Spinal cord (tissue), 10 donors: ENCODE results near the gene KRT33A. TPM values are rescaled to one million over a fixed set of nuclear protein-coding genes. Genes with fewer than 3 reads are reported as not detected.
"Not testable (repeated sequence)": the region's sequence is repeated elsewhere in the genome, so short reads cannot be mapped to it uniquely, and the experiment has no call there.

Experiments used
- DNase-seq, 6 donors: peaks; one replicate each; pipeline versions ENCODE4 v3.0.0 to v3.0.0-alpha.2; 2013 to 2015; ENCODE audit warnings: low spot score in 6 of 6, low read depth in 4 of 6
- H3K27ac ChIP-seq: one replicate; pipeline ENCODE4 v1.5.1; 2013; ENCODE audit warnings: low read depth, low read length, control low read depth
- H3K27me3 ChIP-seq: one replicate; pipeline ENCODE4 v1.6.1; 2013; ENCODE audit warnings: low read length; ENCODE audit not compliant: control insufficient read depth, insufficient read depth
- H3K36me3 ChIP-seq: one replicate; pipeline ENCODE4 v1.6.1; 2013; ENCODE audit warnings: low read length; ENCODE audit not compliant: control insufficient read depth, insufficient read depth
- H3K4me1 ChIP-seq: one replicate; pipeline ENCODE4 v1.6.1; 2013; ENCODE audit warnings: low read length; ENCODE audit not compliant: control insufficient read depth, insufficient read depth
- H3K4me3 ChIP-seq: one replicate; pipeline ENCODE4 v1.5.1; 2013; ENCODE audit warnings: low read depth, low read length, control low read depth
- H3K9me3 ChIP-seq: one replicate; pipeline ENCODE4 v1.6.1; 2013; ENCODE audit warnings: low read length; ENCODE audit not compliant: control insufficient read depth, insufficient read depth
- whole genome bisulfite sequencing: methylation state at CpG from one replicate; pipeline ENCODE4 v1.1.5; 2013; ENCODE audit warnings: missing lambda C conversion rate; ENCODE audit not compliant: insufficient coverage; 5-methylcytosine and 5-hydroxymethylcytosine counted together
- polyA plus RNA-seq, 2 donors: library from polyadenylated mRNA; unstranded; fragments of 120-200 nt; gene quantifications; one replicate each; pipeline ENCODE4 v1.2.1, GENCODE V29; 2013; ENCODE audit not compliant: insufficient read length in 2 of 2
- total RNA-seq, 2 donors: library from RNA; depleted of rRNA in 1 of 2; stranded (reverse); fragments of 120-200 nt in 1 of 2; fragments of >200 nt in 1 of 2; gene quantifications; one replicate each; pipeline versions ENCODE4 v1.2.3 to v1.2.4, GENCODE V29; 2013 to 2014
- donor health status: healthy.

Gene KRT33A
- total and polyA plus RNA-seq, 4 donors = not detected

DNA sequence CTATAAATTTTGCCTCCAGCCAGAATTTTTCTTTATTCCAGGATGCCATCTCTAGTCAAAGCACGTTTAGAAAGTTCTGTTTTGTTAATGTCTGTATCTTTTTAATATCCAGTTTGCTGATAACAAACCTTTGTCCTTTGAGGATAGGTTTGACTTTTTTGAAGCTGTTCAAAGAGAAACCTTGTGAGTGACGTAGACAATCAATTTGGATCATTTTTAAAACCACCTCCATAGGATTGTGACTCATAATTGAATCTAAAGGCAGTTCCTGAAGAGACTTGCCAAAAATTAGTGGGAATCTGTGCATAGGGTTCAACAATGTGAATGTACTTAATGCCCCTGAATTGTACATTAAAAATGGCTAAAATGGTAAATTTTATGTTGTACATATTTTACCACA, 40.9 kb upstream of the KRT33A start:
- H3K27me3 ChIP-seq = no peaks in the 10 kb centered on the region
- no peak overlapping the region for H3K4me3 ChIP-seq
- no peaks in the 10 kb centered on the region for H3K36me3 ChIP-seq
- no peak overlapping the region for H3K27ac ChIP-seq
- H3K9me3 ChIP-seq = no peaks in the 10 kb centered on the region
- no peaks in the 10 kb centered on the region for H3K4me1 ChIP-seq
- no CpG with 5 or more reads among the region's 2 CpGs for WGBS
- DNase-seq = no peak

DNA sequence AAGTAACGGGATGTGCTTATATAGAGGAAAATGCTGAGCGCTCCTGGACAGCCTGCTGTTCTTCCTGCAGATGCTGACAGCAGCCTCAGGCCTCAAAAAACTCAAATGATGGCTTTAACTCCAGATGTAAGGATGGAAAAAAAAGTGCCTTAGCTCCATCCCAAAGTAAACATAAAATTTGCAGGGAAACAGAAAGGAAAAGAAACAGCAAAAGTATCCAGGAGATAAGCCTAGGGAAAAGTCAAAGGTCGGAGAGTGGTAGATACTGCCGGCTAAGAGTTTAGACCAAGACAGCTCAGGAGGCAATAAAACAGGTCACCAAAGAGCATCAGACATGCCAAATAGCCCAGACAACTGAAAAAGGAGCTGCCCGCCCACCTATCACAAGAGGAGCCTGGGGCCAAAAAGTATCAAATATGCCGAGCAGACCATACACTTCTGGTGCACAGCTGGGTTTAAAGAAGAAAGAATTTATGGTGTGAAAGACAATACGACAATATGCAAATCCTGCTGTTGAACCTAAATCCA, 39.8 kb upstream of the KRT33A start:
- H3K36me3 ChIP-seq = no peaks in the 10 kb centered on the region
- DNase-seq = no peak
- no peaks in the 10 kb centered on the region for H3K4me1 ChIP-seq
- peaks cover 3% of the 10 kb centered on the region for H3K9me3 ChIP-seq
- WGBS = 68% methylated on average over 3 of the region's 7 CpGs
- no peaks in the 10 kb centered on the region for H3K27me3 ChIP-seq
- H3K4me3 ChIP-seq = no peak overlapping the region
- H3K27ac ChIP-seq = no peak overlapping the region

DNA sequence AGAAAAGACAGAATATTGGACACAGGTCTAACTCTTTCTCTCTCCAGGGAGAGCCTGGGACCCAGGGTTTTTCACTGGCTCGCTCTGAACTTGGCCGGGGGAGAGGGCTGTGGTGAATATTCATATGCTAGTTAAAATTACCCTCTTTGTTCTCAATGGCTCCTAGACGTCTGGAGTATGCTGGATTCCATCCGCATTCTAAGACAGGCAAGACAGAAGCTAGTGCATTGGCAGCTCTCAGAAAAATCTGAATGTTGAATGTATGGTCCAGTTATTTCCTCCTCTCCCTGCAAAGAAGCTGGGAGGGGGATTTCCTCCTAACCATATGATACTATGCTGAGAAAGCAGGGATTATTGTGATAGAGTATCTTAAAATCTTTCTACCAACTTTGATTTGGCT, 37.0 kb upstream of the KRT33A start:
- H3K36me3 ChIP-seq = no peaks in the 10 kb centered on the region
- H3K27ac ChIP-seq = no peak overlapping the region
- DNase-seq = no peak
- no peaks in the 10 kb centered on the region for H3K4me1 ChIP-seq
- H3K4me3 ChIP-seq = no peak overlapping the region
- peaks cover 3% of the 10 kb centered on the region for H3K9me3 ChIP-seq
- no CpG with 5 or more reads among the region's 4 CpGs for WGBS
- H3K27me3 ChIP-seq = no peaks in the 10 kb centered on the region

DNA sequence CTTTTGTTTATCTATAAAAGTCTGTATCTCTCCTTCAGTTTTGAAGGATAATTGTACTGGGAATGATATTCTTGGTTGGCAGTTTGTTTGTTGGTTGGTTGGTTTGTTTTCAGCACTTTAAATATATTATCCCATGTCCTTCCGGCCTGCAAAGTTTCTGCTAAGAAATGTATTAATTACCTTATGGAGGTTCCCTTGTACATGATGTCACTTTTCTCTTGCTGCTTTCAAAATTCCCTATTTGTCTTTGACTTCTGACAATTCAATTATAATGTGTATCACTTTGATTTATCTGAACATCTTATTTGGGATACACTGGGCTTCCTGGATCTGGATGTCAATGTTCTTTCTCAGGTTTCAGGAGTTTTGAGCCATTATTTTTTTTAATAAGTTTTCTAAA, 35.6 kb upstream of the KRT33A start:
- Histone ChIP-seq H3K9me3 (peaks cover 3% of the 10 kb centered on the region), H3K36me3 (no peaks in the 10 kb centered on the region), H3K27ac (no peak overlapping the region), H3K4me1 (no peaks in the 10 kb centered on the region), H3K27me3 (peaks cover 2% of the 10 kb centered on the region), H3K4me3 (no peak overlapping the region)
- DNase-seq = no peak
- no CpG with 5 or more reads among the region's 1 CpG for WGBS

DNA sequence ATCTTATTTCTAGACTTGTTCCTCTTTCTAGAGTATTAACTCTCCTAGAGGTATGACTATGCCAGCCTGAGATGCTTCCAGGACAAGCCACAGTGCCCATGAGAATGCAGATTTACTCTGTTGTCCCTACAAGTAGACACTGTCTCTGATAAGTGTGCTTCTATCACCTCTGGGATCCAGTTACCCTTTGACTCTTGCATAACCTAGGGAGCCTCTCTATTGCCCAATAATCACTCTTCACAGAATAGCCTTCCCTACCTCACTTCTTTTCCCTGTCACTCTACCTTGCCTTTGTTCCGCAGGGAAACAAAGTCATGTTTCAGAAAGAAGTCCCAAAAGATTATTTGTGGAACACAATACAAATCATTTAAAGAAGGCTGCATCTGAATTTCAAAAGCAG, 33.1 kb upstream of the KRT33A start:
- Histone ChIP-seq H3K36me3 (no peaks in the 10 kb centered on the region), H3K27me3 (peaks cover 5% of the 10 kb centered on the region), H3K27ac (no peak overlapping the region), H3K4me3 (no peak overlapping the region), H3K4me1 (no peaks in the 10 kb centered on the region), H3K9me3 (peaks cover 3% of the 10 kb centered on the region)
- WGBS = no CpG with 5 or more reads among the region's 1 CpG
- DNase-seq = no peak

DNA sequence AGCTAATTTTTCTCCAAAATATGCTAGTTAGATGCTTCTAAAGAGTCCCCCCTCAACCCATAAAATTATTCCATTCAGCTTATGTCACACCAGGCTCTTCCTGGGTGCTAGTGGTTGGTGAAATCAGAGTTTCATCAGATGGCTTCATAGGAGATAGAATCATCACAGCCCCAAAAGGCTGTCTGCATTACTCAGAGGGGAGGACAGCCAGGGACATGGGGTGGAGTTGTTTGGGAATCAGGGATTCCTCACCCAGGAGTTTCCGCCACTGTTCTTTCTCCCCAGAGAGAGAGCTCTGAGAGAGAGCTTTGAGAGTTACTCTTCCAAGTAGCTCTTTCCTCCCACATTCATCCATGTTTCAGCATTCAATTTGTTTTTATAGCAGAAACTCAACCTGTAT, 31.8 kb upstream of the KRT33A start:
- Histone ChIP-seq H3K36me3 (no peaks in the 10 kb centered on the region), H3K27me3 (peaks cover 5% of the 10 kb centered on the region), H3K4me3 (no peak overlapping the region), H3K27ac (no peak overlapping the region), H3K4me1 (no peaks in the 10 kb centered on the region), H3K9me3 (peaks cover 3% of the 10 kb centered on the region)
- WGBS = no CpG with 5 or more reads among the region's 1 CpG
- no peak for DNase-seq

DNA sequence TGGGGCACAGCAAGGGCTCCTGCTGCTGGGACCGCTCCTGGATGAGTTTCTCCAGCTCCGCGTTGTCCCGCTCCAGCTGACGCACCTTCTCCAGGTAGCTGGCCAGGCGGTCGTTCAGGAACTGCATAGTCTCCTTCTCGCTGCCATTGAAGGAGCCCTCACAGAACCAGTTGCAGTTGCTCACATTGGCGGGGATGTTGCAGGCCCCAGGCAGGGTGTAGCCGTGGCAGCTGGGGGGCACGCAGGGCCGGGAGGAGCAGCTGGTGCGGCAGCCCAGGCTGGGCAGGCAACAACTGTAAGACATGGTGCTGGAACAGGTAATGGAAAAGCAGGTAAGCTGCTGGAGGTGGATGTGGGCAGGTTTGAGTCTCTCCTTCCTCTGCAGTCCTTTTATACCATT, 31.3 kb upstream of the KRT33A start, which contains the start of gene KRT34:
Gene KRT34 (minus strand): TSS at position 364 of the 400 bp plus-strand sequence. CDS start 60 bp downstream, at position 304.
- H3K4me1 ChIP-seq = not testable (repeated sequence)
- 94% methylated on average over 12 of the region's 13 CpGs for WGBS

DNA sequence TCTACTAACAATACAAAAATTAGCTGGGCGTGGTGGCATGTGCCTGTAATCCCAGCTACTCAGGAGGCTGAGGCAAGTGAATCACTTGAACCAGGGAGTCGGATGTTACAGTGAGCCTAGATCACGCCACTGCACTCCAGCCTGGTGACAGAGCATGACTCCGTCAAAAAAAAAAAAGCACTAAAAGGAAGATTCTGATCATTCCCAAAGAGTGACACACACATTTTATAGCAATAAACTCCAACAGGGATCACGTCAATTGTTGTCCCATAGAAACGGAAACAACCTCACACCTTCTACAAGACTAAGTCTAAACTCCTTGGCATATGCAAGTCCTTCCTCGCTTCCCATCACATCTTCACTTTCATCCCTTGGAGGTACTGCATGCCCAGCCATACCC, 29.5 kb upstream of the KRT33A start:
- not testable (repeated sequence) for H3K9me3 ChIP-seq, H3K27ac ChIP-seq, H3K4me1 ChIP-seq, DNase-seq, H3K36me3 ChIP-seq, H3K27me3 ChIP-seq, H3K4me3 ChIP-seq
- 94% methylated on average over 7 of the region's 7 CpGs for WGBS

More for the DNA sequence above, 31.3 kb upstream of the KRT33A start, which contains the start of gene KRT34:
- H3K27me3 ChIP-seq, H3K9me3 ChIP-seq, H3K27ac ChIP-seq, H3K36me3 ChIP-seq, H3K4me3 ChIP-seq, DNase-seq: not testable (repeated sequence)

DNA sequence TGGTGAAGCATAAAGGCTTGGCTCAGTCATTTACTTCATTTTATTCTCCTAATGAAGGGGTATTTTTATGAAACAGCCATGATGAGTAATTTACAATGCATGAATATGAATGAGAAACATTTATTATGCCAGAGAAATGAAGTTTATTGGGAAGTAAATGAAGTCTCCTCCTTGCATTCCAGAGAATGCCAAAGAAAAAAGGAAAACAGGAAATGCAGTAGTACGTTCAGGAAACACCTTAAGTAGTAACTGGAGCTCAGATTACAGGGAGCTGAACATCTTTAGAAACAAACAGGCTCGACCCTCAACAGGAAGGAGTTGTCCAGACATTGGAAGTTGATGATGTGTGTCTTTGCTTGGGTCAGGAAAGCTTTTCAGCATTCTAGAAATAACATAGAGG, 26.9 kb upstream of the KRT33A start:
- Histone ChIP-seq H3K36me3 (no peaks in the 10 kb centered on the region), H3K27me3 (peaks cover 5% of the 10 kb centered on the region), H3K9me3 (no peaks in the 10 kb centered on the region), H3K4me1 (no peaks in the 10 kb centered on the region), H3K27ac (no peak overlapping the region), H3K4me3 (no peak overlapping the region)
- 83% methylated on average over 2 of the region's 2 CpGs for WGBS
- no peak for DNase-seq

DNA sequence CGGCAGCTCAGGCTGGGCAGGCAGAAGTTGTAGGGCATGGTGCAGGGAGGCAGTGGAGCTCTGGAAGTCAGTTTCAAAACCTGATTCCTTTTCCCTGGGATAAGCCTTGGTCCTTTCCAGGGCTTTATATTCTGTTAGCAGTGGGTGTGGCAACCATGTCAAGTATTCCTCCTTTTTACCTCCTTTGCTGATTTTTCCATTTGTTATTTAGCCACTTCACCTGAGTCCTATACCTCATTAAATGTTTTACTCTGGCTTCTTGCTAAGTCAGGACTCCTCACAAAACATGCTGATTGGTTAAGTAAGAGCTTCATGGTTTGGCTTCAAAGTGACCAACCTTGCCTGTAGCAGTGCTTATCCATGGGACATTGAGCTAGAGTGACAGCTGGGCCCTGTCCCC, 19.1 kb upstream of the KRT33A start, which contains the start of gene KRT33B:
Gene KRT33B (minus strand): TSS at position 101 of the 400 bp plus-strand sequence. CDS start 63 bp downstream, at position 38.
- no peak for DNase-seq
- 100% methylated on average over 1 of the region's 1 CpG for WGBS
- no peak within 1 kb of the TSS for H3K4me3 ChIP-seq
- no peaks in the 10 kb centered on the region for H3K27me3 ChIP-seq
- H3K9me3 ChIP-seq = no peaks in the 10 kb centered on the region
- no peaks in the 10 kb centered on the region for H3K4me1 ChIP-seq
- no peak within 1 kb of the TSS for H3K27ac ChIP-seq
- H3K36me3 ChIP-seq = no peaks in the 10 kb centered on the region
